H1 (cell line): ENCODE results near the gene ALDH3A1. TPM values are rescaled to one million over a fixed set of nuclear protein-coding genes. Genes with fewer than 3 reads are reported as not detected.

Experiments
- CBX5 ChIP-seq: fragments of 300-800, 300-1000 bp; sonication (generic); IDR thresholded peaks from 2 replicates; pipeline ENCODE4 v1.7.1; 2016; ENCODE audit warnings: antibody characterized with exemption, low read length, low read depth
- EGR1 ChIP-seq: IDR thresholded peaks from 2 replicates; pipeline ENCODE4 v1.6.1; 2011; ENCODE audit warnings: low read depth, low read length, borderline replicate concordance
- EZH2 ChIP-seq: fragments of 200-600 bp; sonication (generic); IDR thresholded peaks from 2 replicates; pipeline ENCODE4 v1.7.1; 2012; ENCODE audit warnings: low read depth, mild to moderate bottlenecking, moderate library complexity, low read length, inconsistent platforms; ENCODE audit not compliant: severe bottlenecking
- JUND ChIP-seq: IDR thresholded peaks from 2 replicates; pipeline ENCODE4 v1.6.1; 2011; ENCODE audit warnings: mild to moderate bottlenecking, improper control_type of control experiment, low read length
- MAFK ChIP-seq: IDR thresholded peaks from 2 replicates; pipeline ENCODE4 v1.6.1; 2012; ENCODE audit warnings: low read depth, mild to moderate bottlenecking, improper control_type of control experiment, low read length
- MAX ChIP-seq: IDR thresholded peaks from 2 replicates; pipeline ENCODE4 v1.6.1; 2012; ENCODE audit warnings: inconsistent platforms
- RAD21 ChIP-seq, 2 experiments: IDR thresholded peaks in 1 of 2; conservative IDR thresholded peaks in 1 of 2; 2 replicates each; pipeline ENCODE4 v1.6.1; 2011; ENCODE audit warnings: low read depth in 2 of 2, low read length in 2 of 2, improper control_type of control experiment in 1 of 2, inconsistent platforms in 1 of 2, mild to moderate bottlenecking in 1 of 2, moderate library complexity in 1 of 2
- RFX5 ChIP-seq: IDR thresholded peaks from 2 replicates; pipeline ENCODE4 v1.6.1; 2011; ENCODE audit warnings: low read depth, low read length, improper control_type of control experiment, borderline replicate concordance
- RNF2 ChIP-seq: fragments of 200-900, 300-1000 bp; sonication (generic); IDR thresholded peaks from 2 replicates; pipeline ENCODE4 v1.7.1; 2016; ENCODE audit warnings: borderline replicate concordance, low read depth, mild to moderate bottlenecking, antibody characterized with exemption, low read length; ENCODE audit not compliant: poor library complexity, severe bottlenecking; ENCODE audit errors: missing control alignments
- SIRT6 ChIP-seq: IDR thresholded peaks from one replicate; pipeline ENCODE4 v1.7.1; 2012; ENCODE audit warnings: low read length, inconsistent platforms
- ZNF274 ChIP-seq: IDR thresholded peaks from 2 replicates; pipeline ENCODE4 v1.7.0; 2012; ENCODE audit warnings: low read length, borderline replicate concordance; ENCODE audit errors: extremely low read depth
- polyA plus RNA-seq, 7 experiments: library from polyadenylated mRNA; depleted of rRNA in 3 of 7; stranded (reverse) in 5 of 7; unstranded in 2 of 7; fragments of >200 nt in 5 of 7; fragments of 200-250 nt in 2 of 7; gene quantifications; 1 replicate in 5 of 7; 2 replicates in 1 of 7; 4 replicates in 1 of 7; pipeline versions ENCODE4 v1.2.1 to v1.2.3, GENCODE V29; 2011 to 2013; ENCODE audit warnings: missing spikeins in 2 of 7, mixed read lengths in 2 of 7
- total RNA-seq: library from RNA; stranded (reverse); fragmentation: NEBNext Ultra II Directional; extraction: Animal tissue kit (Norgen Biotek cat#: 25700); gene quantifications from 2 replicates; pipeline ENCODE4 v1.2.1, GENCODE V29; 2021

Gene ALDH3A1
- total and polyA plus RNA-seq, 2 of the 8 experiments (the other 6 are each of a cell fraction or from before 2014, with no cell fraction given) = 0.37 to 1.4 TPM

- 0 out of 2 replicates have a peak, but pooled peaks have one; percentile 38 for TF ChIP-seq MAX
- TF ChIP-seq RAD21 (IDR thresholded peaks at IDR 0.05 in 1 of 2, conservative IDR thresholded peaks at IDR 0.05 in 1 of 2; ENCODE audit: low read depth in 2 of 2, low read length in 2 of 2) = peak; percentile 97 to 99
- TF ChIP-seq RFX5 = no peak
- TF ChIP-seq EZH2 = no peak
- TF ChIP-seq SIRT6 = no peak
- no peak for TF ChIP-seq RNF2
- no peak for TF ChIP-seq CBX5
- no peak for TF ChIP-seq MAFK
- no peak for TF ChIP-seq ZNF274
- no peak for TF ChIP-seq JUND
- TF ChIP-seq EGR1 = no peak
Observed at GRCh38 chr17:19766421-19767270, 18.5 kb upstream of the ALDH3A1 start (continued).
